ENCODE data around the gene PRKAG1. TPM values are rescaled to one million over a fixed set of nuclear protein-coding genes. Genes with fewer than 3 reads are reported as not detected.

Gene PRKAG1
- total RNA-seq, 4 donors from 2014 or later: 52.0 to 70.6 (median 64.3) TPM

- H3K27ac ChIP-seq (replicated peaks in 1 of 4): peak overlapping the region in 3 of 4 donors; percentile 89 to 94 (median 89)
- peaks cover 21 to 34% (median 31%) of the 10 kb centered on the region in 4 donors for H3K4me1 ChIP-seq
- WGBS: 21% methylated on average over 3 of the region's 3 CpGs
- H3K4me3 ChIP-seq: peak overlapping the region; percentile 87 to 98 (median 96)
- peaks cover 0 to 15% (median 0%) of the 10 kb centered on the region in 4 donors for H3K27me3 ChIP-seq
- H3K9me3 ChIP-seq: no peaks in the 10 kb centered on the region
- H3K36me3 ChIP-seq: peaks cover 0 to 2% (median 1%) of the 10 kb centered on the region in 4 donors
- TF ChIP-seq EP300 (IDR thresholded peaks at IDR 0.05) (no peak), POLR2AphosphoS5 (IDR thresholded peaks at IDR 0.05) (no peak), POLR2A (IDR thresholded peaks at IDR 0.05; ENCODE audit: low read depth) (no peak), CTCF (IDR thresholded peaks at IDR 0.05) (no peak)
- DNase-seq (ENCODE audit: extremely low spot score): no peak
- intact Hi-C loops (cut with DNase I): no loop called here
Observed at GRCh38 chr12:48958049-48958388, 60.6 kb downstream of the PRKAG1 start.

DNA sequence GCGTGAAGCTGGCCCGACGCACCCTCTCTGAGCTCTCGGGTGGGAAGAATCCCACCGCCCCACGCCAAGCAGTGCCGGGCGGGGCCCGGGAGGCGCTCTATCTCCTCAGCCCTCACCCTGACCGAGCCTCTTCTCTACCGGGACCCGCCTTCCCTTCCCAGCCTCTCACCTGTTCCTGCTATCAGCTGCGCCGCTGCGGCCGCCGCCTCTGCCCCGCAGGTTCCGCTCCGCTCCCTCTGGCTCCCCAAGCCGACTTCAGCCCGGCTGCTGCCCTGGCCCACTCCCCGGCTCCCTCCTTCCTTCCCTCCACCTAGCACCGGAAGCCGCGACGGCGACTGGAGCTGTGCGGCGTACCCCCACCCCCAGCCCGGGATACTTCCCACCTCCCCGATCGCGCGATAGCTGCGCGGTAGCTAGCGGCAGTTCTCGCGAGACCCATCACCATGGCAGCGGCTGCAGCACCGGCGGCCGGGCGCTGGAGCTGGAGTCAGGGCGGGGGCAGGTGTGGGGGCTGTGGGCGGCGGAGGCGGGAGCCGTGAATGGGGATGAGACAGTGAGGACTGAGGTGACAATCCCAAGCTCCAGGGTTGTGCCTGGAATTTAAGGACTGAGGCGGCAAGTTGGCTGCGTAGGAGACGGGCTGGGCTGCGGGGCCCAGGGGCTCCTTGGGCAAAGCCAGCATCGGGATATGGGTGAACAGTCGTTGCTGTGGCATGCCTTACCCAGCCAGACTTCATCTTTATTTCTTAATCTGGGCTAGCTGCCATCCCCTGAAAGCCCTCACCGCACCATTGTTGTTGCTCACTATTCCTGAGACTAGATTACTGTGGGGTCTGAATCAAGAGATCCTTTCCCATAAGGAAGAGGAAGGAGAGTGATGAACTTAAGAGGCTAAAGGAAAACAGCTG is 61.2 kb downstream of the PRKAG1 start, which contains the start of gene ARF3:
TSS of gene ARF3 (minus strand) at position 347 of the 908 bp plus-strand sequence. CDS start 16,392 bp downstream, outside the sequence.
- H3K27me3 ChIP-seq: peaks cover 0 to 13% (median 0%) of the 10 kb centered on the region in 4 donors
- peaks cover 0 to 7% (median 7%) of the 10 kb centered on the region in 4 donors for H3K36me3 ChIP-seq
- peak within 1 kb of the TSS; percentile 87 to 98 (median 96) for H3K4me3 ChIP-seq
- intact Hi-C loops (cut with DNase I): no loop called here
- DNase-seq (ENCODE audit: extremely low spot score): peak; percentile 97
- peak within 1 kb of the TSS; percentile 81 to 94 (median 89) for H3K27ac ChIP-seq (replicated peaks in 1 of 4)
- TF ChIP-seq POLR2A (IDR thresholded peaks at IDR 0.05; ENCODE audit: low read depth) (no peak), POLR2AphosphoS5 (IDR thresholded peaks at IDR 0.05) (peak; percentile 71 to 88), CTCF (IDR thresholded peaks at IDR 0.05) (no peak)
- under 1% methylated on average over 37 of the region's 58 CpGs for WGBS
- H3K9me3 ChIP-seq: no peaks in the 10 kb centered on the region
- peaks cover 21 to 34% (median 31%) of the 10 kb centered on the region in 4 donors for H3K4me1 ChIP-seq

DNA sequence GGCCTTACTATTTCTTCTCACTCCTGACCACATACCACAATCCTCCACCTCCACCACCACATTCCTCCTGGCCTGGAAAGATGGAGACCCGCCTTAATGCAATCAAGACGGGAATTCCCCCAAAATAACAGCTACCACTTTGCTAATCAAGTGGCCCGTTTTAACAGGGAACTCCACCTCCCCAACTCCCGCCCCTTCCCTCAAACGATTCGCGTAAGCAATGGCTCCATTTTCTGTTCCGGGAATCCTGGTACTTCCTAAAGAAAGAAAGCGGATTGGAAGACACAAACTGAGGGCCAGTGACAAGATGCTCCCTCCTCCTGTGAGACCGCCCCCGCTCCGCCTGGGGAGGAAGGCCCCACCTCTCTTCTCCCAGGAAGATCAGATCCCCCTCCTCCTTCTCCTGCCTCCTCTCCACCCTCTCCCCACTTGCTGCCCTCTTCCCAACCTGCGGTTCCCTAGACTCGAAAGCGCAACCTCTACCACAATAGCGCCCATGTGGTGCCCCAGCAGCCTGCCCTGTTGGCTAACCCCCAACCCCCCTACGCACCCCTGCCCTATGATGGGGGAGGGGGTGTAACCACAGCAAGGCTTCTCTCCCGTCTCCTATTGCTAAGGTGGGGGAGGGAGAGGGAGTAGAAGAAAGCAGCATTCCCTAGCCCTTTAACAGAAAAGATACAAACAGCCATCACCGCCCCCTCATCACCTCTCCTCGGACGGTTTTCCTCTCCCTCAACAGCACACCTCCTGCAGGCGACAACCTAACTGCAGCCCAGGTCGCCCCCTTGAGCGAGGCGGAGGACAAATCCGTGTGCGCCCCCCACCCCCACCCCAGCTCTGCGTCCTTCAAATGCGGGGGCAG is 62.1 kb downstream of the PRKAG1 start:
- peak; percentile 97 for DNase-seq (ENCODE audit: extremely low spot score)
- Histone ChIP-seq H3K4me1 (peaks cover 21 to 34% (median 31%) of the 10 kb centered on the region in 4 donors), H3K36me3 (peaks cover 0 to 16% (median 7%) of the 10 kb centered on the region in 4 donors), H3K27ac (replicated peaks in 1 of 4) (peak overlapping the region; percentile 81 to 94 (median 89)), H3K9me3 (no peaks in the 10 kb centered on the region), H3K4me3 (peak overlapping the region; percentile 87 to 98 (median 96)), H3K27me3 (peaks cover 0 to 10% (median 0%) of the 10 kb centered on the region in 4 donors)
- TF ChIP-seq POLR2A (IDR thresholded peaks at IDR 0.05; ENCODE audit: low read depth) (no peak), POLR2AphosphoS5 (IDR thresholded peaks at IDR 0.05) (peak; percentile 53 to 68), CTCF (IDR thresholded peaks at IDR 0.05) (no peak), EP300 (IDR thresholded peaks at IDR 0.05) (no peak)
- under 1% methylated on average over 27 of the region's 29 CpGs for WGBS
- intact Hi-C loops (cut with DNase I): no loop called here

DNA sequence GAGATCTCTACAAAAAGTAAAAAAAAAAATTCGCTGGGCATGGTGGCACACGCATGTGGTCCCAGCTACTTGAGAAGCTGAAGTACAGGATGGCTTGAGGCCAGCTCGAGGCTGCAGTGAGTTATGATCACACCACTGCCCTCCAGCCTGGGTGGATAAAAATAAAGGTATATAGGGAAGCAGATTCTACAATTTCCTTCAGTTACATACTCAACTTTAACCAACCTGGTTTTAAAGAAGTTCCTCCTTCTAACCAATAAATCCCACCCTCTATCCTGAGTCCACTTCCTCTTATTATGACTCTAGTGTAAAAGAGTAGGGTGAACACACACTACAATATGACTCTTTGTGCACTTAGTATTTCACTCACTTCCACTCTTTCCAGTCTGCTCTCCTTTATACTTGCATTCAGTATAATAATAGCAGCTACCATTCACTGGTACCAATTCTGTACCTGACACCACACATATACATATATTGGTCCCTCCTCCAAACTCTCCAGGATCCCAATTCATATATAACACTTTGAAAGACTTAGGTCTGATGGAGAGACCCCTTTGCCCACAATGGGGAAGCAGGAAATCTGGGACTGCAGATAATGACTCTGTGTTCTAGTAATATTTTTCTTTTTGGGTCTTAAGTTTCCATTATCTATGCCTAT is 63.6 kb downstream of the PRKAG1 start:
- intact Hi-C loops (cut with DNase I): no loop called here
- H3K27ac ChIP-seq (replicated peaks in 1 of 4): peak overlapping the region in 1 of 4 donors; percentile 94
- WGBS: 70% methylated on average over 3 of the region's 3 CpGs

More for the DNA sequence above, 63.6 kb downstream of the PRKAG1 start:
- H3K36me3 ChIP-seq: peaks cover 0 to 17% (median 9%) of the 10 kb centered on the region in 4 donors
- H3K4me3 ChIP-seq: peak overlapping the region in 1 of 4 donors; percentile 95
- no peaks in the 10 kb centered on the region for H3K27me3 ChIP-seq
- TF ChIP-seq POLR2AphosphoS5 (IDR thresholded peaks at IDR 0.05) (no peak), CTCF (IDR thresholded peaks at IDR 0.05) (no peak), EP300 (IDR thresholded peaks at IDR 0.05) (no peak), POLR2A (IDR thresholded peaks at IDR 0.05; ENCODE audit: low read depth) (no peak)
- no peak for DNase-seq (ENCODE audit: extremely low spot score)
- peaks cover 21 to 34% (median 31%) of the 10 kb centered on the region in 4 donors for H3K4me1 ChIP-seq
- no peaks in the 10 kb centered on the region for H3K9me3 ChIP-seq
